Smooth muscle cell of the brain vasculature (primary cell): ENCODE measurements around the gene SLC12A3.

Experiments
- DNase-seq: peaks from one replicate; pipeline ENCODE4 v3.0.0-alpha.2; 2012; ENCODE audit warnings: low read depth, low spot score

Gene SLC12A3

GRCh38 chr16:56864960-56865359 lies at the start of gene SLC12A3:
Gene SLC12A3 (plus strand): TSS chr16:56865207. CDS start chr16:56865236, 29 bp downstream.
- no peak for DNase-seq

DNA sequence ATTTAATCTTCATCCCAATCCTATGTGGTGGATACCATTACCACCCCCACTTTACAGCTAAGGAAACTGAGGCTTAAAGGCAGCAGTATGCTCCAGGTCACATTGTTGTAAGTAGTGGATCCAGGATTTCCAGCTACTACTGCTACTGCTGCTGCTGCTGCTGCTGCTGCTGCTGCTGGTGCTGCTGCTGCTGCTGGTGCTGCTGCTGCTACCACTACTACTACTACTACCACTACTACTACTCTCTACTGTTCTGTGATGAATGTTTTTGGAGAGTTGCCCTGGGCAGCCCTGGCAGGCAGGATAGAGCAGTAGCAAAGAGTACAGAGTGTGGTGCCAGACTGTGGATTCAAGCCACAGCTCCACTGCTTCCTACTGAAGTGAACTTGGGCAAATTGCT lies 49.3 kb upstream of the SLC12A3 start:
- no peak for DNase-seq

GRCh38 chr16:56817056-56817455 lies 48.0 kb upstream of the SLC12A3 start:
- DNase-seq: no peak

DNA sequence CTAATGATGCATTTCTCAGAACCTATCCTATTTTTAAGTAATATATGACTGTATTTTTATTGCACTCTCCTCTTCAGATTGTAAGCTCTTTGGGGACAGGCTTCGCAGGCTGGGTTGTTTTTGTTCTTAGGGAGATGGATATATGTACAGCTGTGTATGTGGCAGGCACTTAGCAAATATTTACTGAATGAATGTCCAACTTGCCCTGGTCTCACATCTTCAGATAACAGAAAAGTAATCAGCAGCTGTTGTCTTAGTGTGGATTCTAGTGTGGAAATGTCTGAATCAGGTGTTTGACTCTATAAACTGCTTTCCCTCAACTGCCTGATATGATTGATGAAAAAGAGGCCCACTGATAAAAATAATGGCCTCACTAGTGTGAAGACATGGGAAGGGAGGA lies 47.1 kb upstream of the SLC12A3 start:
- no peak for DNase-seq

DNA sequence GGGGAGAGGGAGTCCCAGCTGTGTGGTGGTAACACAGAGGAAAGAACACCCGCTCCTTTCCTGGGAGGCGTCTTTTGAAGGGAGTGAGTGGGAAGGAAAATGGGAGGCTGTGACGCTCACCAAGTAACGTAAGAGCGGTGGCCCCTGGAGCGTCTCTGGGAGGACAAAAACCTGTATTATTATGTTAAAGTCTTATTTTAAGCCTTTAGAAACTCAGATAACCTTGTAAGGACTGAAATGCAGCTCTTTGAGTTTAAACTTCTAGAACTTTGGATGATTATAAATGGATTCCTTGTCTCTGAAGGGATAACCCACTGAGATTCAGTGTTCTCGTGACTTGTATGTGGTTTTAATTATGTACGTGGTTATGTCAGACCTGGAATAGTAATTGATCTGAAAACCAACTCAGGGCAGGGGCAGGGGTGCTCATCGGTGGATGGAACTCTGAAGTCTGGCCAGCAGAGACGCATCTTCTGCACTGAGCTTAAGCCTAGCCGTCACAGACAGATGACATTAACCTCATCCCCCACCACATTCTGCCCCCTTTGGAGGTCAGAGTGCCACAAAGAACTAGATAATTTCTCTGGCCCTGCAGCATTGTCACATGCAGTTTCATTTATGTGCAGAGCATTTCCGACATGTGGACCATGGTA lies 41.8 kb upstream of the SLC12A3 start:
- no peak for DNase-seq

DNA sequence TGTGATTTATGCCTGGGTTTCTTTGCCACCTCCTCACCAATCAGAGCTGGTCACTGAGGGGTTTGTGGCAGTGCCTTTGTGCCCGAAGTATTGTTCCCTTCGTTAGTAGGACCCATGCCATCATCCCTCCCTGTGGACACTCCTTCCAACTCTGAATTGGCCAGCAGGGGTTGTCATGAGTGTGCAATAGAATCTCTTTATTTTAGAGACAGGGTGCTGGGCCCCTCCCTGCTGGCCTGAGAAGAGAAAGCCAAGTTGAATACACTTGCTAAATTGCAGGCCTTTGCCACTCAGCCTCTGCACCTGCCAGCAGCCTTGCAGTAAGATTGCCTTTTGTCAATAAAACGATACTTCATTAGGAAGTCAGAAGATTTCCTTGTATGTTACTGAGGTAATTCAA lies 40.7 kb upstream of the SLC12A3 start:
- no peak for DNase-seq

GRCh38 chr16:56824804-56825203 lies 40.2 kb upstream of the SLC12A3 start:
- DNase-seq: no peak

GRCh38 chr16:56825826-56826225 lies 39.2 kb upstream of the SLC12A3 start:
- no peak for DNase-seq

DNA sequence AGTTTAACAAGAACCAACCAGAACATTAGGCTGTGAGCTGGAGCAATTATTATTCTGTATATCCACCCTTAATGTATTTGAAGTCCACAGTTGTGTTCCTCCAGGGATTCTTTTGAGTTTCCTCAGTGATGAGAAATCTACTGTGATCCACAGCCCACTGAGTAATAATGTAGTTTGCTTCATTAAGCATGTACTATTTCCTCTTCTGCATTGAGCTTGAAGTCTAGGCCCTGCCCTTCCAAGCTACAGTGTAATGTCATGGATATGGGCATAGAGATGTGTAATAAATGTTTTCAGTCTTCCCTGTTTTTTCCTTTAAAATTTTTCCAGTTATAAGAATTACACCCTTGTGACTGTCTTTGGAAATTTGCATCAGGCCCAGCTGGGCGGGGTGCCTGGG lies 36.4 kb upstream of the SLC12A3 start:
- no peak for DNase-seq

DNA sequence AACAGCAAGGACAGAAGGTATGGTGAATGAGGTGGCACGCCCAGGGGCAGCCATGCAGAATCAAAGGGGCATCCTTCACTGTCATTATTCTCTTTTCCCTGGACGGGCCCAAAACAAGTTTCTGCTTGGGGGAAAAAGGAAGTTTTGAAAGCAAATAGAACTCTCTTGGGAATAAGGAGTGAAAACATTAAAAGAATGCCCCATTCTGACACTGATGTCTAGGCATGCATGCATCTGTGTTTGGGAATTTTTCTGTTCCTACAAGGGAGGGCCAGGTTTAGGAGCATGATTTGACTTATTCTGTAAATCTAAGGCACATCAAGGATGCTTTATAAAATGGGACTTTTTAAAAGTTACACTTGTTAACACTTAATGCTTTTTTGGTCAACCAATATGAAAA lies 34.3 kb upstream of the SLC12A3 start:
- no peak for DNase-seq

- DNase-seq: no peak
Measured at GRCh38 chr16:56832768-56833167, 32.2 kb upstream of the SLC12A3 start.

DNA sequence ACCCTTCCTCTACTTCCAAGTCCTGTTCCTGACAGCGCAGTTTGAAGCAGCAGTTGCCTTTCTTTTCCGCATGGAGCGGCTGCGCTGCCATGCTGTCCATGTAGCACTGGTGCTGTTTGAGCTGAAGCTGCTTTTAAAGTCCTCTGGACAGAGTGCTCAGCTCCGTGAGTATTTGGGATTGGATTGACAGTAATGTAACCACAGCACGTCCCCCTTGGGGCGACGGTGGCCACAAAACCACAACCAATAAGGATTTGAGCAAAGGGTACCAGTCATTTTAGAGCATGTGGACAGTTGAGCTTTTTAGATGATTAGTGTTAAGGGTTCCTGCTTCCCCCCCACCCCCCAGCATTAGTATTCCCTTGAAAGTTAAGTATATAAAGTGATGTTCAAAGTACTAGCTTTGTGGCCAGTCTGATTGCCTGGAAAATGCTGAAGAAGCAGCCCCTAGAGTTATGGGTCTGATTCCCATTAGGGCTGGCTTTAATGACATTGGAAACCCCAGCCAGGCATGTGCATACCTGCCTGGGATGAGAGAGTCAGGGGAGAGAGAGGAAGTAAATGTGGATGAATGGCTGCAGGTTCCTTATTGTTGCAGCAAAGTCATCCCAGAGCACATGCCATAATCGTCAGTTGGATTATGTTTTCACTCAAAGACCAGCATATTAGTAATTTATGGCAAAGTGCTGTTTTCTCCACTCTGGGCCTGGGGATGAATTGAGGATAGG lies 31.6 kb upstream of the SLC12A3 start:
- DNase-seq: no peak

DNA sequence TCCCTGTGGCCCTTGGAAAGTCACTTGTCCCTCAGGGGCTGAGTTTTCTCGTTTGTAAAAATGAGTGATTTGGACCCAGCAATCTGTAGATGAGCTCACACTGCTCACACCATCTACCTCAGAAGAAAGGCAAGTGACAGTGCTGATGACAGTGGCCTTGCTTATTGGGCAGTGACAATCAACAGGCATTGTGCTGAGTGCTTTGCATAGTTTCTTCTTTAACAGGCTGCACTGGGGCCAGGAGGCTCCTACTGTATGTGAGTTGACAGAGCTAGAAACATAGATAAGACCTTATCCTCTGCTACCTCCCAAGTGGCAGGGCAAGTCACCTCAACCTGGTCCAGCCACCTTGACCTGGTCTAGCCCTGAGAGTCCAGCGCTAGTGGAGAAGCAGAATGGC lies 29.7 kb upstream of the SLC12A3 start:
- DNase-seq: no peak

GRCh38 chr16:56836410-56837230 lies 28.4 kb upstream of the SLC12A3 start:
- no peak for DNase-seq

GRCh38 chr16:56838622-56839337 lies 26.2 kb upstream of the SLC12A3 start:
- no peak for DNase-seq

- DNase-seq: no peak
Measured at GRCh38 chr16:56841233-56841632, 23.8 kb upstream of the SLC12A3 start.

DNA sequence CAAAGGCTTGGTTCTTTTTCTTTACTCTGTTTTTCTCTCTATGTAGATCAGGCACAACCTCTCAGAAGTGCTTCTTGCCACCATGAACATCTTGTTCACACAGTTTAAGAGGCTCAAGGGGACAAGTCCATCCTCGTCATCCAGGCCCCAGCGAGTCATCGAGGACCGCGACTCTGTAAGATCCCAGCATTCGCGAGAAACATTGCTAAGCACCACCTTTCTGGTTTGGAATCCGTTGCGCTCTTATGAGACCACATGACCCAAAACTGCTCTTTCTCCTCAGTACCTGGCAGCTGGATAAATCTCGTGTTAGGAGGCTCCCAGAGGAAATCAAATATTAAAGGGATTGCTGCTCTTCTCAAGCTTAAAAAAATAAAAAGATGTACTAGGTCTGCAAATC lies 23.3 kb upstream of the SLC12A3 start:
- no peak for DNase-seq

- DNase-seq: no peak
Measured at GRCh38 chr16:56842133-56842532, 22.9 kb upstream of the SLC12A3 start.

- no peak for DNase-seq
Measured at GRCh38 chr16:56844056-56844455, 21.0 kb upstream of the SLC12A3 start.

DNA sequence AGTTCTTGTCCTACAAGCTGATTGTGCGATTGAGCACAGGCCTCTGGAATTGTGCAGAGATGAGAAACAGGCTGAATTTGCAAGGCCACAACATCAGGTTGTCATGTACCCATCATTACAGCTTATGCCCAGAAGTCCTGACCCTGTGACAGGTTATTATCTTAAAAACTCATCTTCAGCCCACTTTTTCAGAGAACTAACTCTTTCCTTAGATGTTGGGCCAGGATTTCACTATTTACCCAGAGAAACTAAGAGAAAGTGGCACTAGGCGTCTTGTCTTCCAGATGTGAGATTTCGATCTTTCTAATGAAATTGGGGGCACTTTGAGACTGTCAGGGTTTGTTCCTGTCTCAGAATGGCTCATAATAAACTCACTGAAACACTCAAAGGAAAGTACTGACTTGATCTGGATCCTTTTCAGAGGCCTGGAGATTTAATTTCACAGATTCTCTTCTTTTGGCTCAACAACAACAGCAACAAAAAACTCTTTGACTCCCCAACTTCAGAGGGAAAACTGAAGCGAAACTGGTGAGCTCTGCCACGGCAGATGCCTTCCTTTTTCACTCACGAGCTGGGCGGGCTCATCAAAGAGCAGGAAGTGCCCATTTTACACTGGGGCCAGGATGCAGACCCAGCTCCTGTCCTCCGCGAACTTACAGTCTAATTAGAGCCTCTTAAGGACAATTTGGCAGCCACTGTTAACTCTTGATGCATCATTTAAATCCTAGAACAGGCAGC lies 17.7 kb upstream of the SLC12A3 start:
- no peak for DNase-seq
